ENCODE measurements around the gene RNF135. TPM values are rescaled to one million over a fixed set of nuclear protein-coding genes. Genes with fewer than 3 reads are reported as not detected.

Gene RNF135
- total RNA-seq, 1 experiment from 2014 or later = 11.2 TPM

DNA sequence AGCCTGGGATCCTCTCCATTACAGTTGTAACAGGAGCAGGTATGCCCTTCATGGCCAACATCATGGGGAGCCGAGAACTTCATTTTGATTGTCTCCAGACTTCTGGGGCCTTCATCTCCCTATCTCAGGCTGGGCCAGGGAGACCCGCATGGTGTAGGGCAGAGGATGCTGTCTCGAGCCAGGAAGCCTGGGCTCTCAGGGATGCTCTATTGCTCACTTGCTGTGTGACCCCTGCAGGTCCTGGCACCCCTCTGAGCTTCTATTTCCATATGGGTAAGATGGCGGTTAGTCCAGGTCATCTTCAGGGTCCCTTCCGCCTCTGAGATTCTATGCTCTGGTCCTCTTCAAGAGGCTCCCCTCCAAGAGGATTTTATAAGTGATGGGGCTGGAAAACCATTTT, 20.6 kb upstream of the RNF135 start (continued):
- TF ChIP-seq ZBTB33 (IDR thresholded peaks at IDR 0.05; ENCODE audit: extremely low read depth, insufficient replicate concordance, low read length) = no peak
- TF ChIP-seq EGR1 (IDR thresholded peaks at IDR 0.05; ENCODE audit: low read depth) = no peak
- no peak for TF ChIP-seq FOSL1 (IDR thresholded peaks at IDR 0.05; ENCODE audit: low read depth)
- no peak for TF ChIP-seq EZH2phosphoT487 (IDR thresholded peaks at IDR 0.05; ENCODE audit: borderline replicate concordance)
- TF ChIP-seq JUND (IDR thresholded peaks at IDR 0.05) = no peak
- no peak for TF ChIP-seq POLR2A (IDR thresholded peaks at IDR 0.05; ENCODE audit: borderline replicate concordance, extremely low read depth, insufficient read depth, insufficient read length)
- no peak for TF ChIP-seq CEBPB (IDR thresholded peaks at IDR 0.05; ENCODE audit: low read depth)

DNA sequence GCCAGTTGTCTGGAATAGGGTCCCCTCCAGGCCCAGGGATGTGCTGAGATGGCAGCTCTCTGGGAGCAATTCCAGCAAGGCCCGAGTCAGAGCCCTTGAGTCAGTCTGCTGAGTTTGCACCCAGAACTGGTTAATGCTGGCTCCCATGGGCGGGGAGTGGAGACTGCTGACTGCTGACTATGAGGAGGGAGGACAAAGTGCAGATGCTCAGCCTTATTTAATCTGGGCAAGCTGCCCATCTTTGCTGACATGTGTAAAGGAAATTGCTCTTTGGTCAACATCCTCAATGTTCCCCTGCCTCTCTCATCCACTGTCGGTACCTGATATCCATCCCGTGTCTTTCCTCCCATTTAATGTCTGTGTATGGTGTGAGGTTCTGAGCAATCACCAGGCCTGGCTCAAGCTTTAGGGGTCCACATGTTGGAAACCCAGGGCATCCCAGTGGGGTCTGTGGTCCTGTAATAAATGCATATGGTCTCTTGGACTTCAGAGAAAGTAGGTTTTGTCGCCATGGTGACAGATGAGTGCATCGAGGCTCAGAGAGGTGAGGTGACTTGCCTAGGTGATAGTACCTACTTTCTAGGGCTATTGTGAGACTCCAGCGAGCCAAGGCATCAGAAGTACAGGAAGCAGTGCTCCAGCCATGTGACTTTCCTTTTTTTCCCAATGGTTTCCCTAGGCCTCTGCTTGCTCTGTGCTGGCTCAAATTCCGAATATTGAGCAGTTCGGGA, 20.0 kb upstream of the RNF135 start:
- RAD21 ChIA-PET (ENCODE audit: low non-redundant PET in 1 of 2, low total read pairs in 2 of 2, uncharacterized antibody in 2 of 2, unreplicated experiment in 2 of 2) = no interaction called here
- ATAC-seq = no peak
- no peak for TF ChIP-seq ZNF274 (IDR thresholded peaks at IDR 0.05; ENCODE audit: low read depth, low read length)
- no peak for TF ChIP-seq EZH2phosphoT487 (IDR thresholded peaks at IDR 0.05; ENCODE audit: borderline replicate concordance)
- TF ChIP-seq POLR2AphosphoS5 (IDR thresholded peaks at IDR 0.05; ENCODE audit: low read depth, low read length) = no peak
- TF ChIP-seq ATF3 (IDR thresholded peaks at IDR 0.05) = no peak
- no peak for TF ChIP-seq EGR1 (IDR thresholded peaks at IDR 0.05; ENCODE audit: low read depth)
- TF ChIP-seq, protein P1, sequence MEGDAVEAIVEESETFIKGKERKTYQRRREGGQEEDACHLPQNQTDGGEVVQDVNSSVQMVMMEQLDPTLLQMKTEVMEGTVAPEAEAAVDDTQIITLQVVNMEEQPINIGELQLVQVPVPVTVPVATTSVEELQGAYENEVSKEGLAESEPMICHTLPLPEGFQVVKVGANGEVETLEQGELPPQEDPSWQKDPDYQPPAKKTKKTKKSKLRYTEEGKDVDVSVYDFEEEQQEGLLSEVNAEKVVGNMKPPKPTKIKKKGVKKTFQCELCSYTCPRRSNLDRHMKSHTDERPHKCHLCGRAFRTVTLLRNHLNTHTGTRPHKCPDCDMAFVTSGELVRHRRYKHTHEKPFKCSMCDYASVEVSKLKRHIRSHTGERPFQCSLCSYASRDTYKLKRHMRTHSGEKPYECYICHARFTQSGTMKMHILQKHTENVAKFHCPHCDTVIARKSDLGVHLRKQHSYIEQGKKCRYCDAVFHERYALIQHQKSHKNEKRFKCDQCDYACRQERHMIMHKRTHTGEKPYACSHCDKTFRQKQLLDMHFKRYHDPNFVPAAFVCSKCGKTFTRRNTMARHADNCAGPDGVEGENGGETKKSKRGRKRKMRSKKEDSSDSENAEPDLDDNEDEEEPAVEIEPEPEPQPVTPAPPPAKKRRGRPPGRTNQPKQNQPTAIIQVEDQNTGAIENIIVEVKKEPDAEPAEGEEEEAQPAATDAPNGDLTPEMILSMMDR (IDR thresholded peaks at IDR 0.05 in 2 of 3, conservative IDR thresholded peaks at IDR 0.05 in 1 of 3; ENCODE audit: borderline replicate concordance in 1 of 3, insufficient read depth in 1 of 3, low read depth in 2 of 3, low read length in 2 of 3) = no peak
- TF ChIP-seq SP1 (IDR thresholded peaks at IDR 0.05; ENCODE audit: low read depth) = no peak
- TF ChIP-seq CEBPB (IDR thresholded peaks at IDR 0.05; ENCODE audit: low read depth) = no peak
- no peak for TF ChIP-seq REST (IDR thresholded peaks at IDR 0.05; ENCODE audit: low read depth)
- no peak for TF ChIP-seq ZBTB33 (IDR thresholded peaks at IDR 0.05; ENCODE audit: extremely low read depth, insufficient replicate concordance, low read length)
- TF ChIP-seq CBX3 (IDR thresholded peaks at IDR 0.05; ENCODE audit: low read depth) = no peak

More for the DNA sequence above, 20.0 kb upstream of the RNF135 start:
- no peak overlapping the region for H3K4me2 ChIP-seq (ENCODE audit: low read length)
- no peaks in the 10 kb centered on the region for H3K79me2 ChIP-seq (ENCODE audit: insufficient read depth, low read length)
- H4K20me1 ChIP-seq (ENCODE audit: insufficient read depth) = no peaks in the 10 kb centered on the region
- intact Hi-C loops (cut with micrococcal nuclease) = no loop called here
- no peak overlapping the region for H3K9ac ChIP-seq (ENCODE audit: low read length)
- DNase-seq (ENCODE audit: low read depth, low spot score) = no peak
- H3K36me3 ChIP-seq (ENCODE audit: control insufficient read depth in 1 of 2, insufficient read depth in 2 of 2, low read length in 2 of 2) = 0 out of 4 replicates have a peak, but pooled peaks cover 0 to 2% of the 10 kb centered on the region in 2 experiments
- no peak overlapping the region for H3K27ac ChIP-seq (ENCODE audit: low read depth, low read length)
- BruUV-seq (replicated peaks) = no TSS peak
- ChIA-PET CTCF (no interaction called here), POLR2A (no interaction called here)
- no peaks in the 10 kb centered on the region; a peak in 1 of 4 replicates for H3K4me1 ChIP-seq (ENCODE audit: control insufficient read depth in 1 of 2, insufficient read depth in 2 of 2, low read length in 2 of 2)
- H3K9me2 ChIP-seq (ENCODE audit: insufficient read depth) = no peaks in the 10 kb centered on the region
- no peak overlapping the region for H2AFZ ChIP-seq (ENCODE audit: low read depth, low read length, poor library complexity, severe bottlenecking)
- H3K27me3 ChIP-seq (ENCODE audit: insufficient read depth, low read length) = no peaks in the 10 kb centered on the region
- H3K9me3 ChIP-seq (ENCODE audit: control insufficient read depth in 1 of 2, insufficient read depth in 1 of 2, low read depth in 1 of 2, low read length in 2 of 2) = no peaks in the 10 kb centered on the region
- no peak overlapping the region for H3K4me3 ChIP-seq (replicated peaks in 1 of 2; ENCODE audit: low read depth in 1 of 2, low read length in 2 of 2)

All from HCT116 (cell line).